ENCODE data around the gene CBFA2T3.
"Not testable (repeated sequence)": the region's sequence is repeated elsewhere in the genome, so short reads cannot be mapped to it uniquely, and the experiment has no call there.

CBFA2T3 gene

GRCh38 chr16:88920618-88921590, 56.1 kb downstream of the CBFA2T3 start:
- no peak for DNase-seq

DNA sequence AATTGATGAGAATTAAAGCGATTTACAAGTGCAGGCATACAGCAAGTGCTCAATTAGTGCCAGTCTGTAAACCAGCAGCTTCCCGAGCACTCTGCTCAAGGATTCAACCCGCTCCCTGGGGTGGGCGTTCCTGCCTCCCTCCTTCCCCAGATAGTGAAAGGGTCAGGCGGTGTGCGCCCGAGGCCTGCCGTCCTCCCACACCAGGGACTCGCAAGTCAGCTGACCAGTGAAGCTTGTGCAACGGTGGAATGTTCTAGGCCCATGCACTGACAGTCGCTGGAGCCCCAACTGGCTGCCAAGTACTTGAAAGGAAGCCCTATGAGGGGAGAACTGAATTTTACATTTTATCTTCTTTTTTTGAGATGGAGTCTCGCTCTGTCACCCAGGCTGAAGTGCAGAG, 57.1 kb downstream of the CBFA2T3 start:
- no peak for DNase-seq

DNA sequence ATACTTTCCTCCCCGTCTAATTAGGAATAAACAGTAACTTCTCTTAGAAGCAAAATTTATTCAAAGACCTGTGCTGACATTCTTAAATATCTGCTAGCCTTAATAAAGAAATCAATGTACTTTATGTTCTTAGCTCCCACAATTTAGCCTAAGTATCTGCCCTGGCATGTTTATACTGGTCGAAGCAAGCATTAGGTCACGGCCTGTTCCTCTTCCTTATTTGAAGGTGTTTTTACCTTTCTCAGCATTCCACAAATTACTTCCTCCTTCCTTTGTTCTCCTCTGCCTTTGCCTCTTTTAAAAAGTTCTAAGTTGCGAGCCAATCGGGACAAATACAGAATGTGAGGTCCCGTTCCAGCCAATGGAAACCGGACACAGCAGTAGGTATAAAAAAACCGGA, 58.1 kb downstream of the CBFA2T3 start:
- DNase-seq = not testable (repeated sequence)

GRCh38 chr16:88917915-88918627, 58.9 kb downstream of the CBFA2T3 start:
- DNase-seq = no peak

DNA sequence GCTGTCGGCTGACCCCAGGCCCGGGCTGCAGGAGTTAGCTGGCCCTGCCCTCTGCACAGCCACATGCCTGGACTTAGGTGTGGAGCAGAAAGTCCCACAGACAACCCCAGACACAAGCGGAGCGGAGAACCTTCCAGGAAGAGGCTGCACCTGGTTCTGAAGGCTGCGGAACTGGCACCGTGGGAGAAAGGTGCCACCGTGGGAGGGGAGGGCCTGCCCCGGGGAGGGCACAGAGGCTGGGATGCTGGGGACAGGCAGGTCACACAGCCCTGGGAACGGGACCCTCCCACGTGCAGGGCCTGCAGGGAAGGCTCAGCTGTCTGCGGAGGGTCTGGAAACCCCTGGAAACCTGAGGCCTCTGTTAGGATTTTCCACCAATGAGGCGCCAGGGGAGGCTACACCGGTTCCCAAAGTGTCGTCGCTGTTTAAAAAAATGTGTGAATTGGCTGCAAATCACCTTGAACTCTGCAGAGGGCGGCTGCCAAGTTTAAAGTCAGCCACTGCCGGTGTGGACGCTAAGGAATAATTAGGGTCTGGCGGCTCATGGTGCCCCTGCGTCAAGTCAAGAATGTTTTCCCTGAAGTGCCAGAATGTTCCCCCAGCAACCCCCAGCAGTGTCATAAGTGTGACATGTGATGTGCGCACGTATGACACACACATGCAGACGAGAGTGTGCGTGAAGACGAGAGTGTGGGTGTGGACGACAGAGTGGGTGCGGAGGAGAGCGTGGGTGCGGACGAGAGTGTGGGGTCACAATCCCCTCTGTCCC, 59.7 kb downstream of the CBFA2T3 start:
- DNase-seq = no peak

DNA sequence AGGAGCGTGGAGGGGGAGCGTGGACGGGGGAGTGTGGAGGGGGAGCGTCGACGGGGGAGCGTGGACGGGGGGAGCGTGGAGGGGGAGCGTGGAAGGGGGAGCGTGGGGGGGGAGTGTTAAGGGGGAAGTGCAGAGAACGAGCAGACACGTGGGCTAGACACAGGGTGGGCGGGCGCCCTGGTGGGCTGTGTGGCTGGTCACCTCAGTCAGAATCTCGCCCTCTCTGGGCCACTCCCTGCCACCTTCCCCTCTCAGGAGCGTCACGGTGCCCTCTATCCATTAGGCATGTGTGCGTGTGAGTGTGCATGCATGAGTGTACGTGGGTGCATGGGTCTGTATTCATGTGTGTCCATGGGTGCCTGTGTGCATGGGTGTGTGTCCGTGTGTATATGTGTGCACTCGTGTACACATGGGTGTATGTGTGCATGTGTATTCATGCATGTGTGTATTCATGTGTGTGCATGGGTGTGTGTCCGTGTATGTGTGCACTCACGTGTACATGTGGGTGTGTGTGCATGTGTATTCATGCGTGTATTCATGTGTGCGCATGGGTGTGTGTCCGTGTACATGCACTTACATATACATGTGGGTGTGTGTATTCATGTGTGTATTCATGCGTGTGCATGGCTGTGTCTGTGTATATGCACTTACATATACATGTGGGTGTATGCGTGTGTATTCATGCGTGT, 61.2 kb downstream of the CBFA2T3 start:
- DNase-seq = no peak

GRCh38 chr16:88914750-88915368, 62.1 kb downstream of the CBFA2T3 start:
- no peak for DNase-seq

DNA sequence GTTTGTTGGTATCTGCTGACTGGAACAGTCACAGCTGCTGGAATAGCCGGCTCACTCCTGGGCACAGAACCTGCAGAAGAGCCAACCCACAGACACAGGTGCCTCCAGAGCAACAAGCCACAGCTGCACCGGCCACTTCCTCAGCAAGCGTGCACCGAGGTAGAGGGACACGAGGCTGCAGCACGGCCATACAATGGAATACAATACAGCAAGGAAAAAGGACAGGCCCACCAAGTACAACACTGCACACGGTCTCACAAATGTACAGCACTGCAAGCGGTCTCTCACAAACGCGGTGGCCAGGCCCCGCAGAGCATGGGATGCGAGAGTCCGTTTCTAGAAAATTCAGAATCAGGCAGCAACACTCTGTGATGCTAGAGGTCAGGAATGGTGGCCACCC, 63.1 kb downstream of the CBFA2T3 start:
- DNase-seq = no peak

- no peak for DNase-seq
These were observed 63.9 kb downstream of the CBFA2T3 start for GRCh38 chr16:88913001-88913612.

- DNase-seq = no peak
These were observed 64.5 kb downstream of the CBFA2T3 start for GRCh38 chr16:88912556-88912955.

GRCh38 chr16:88911946-88912310, 65.1 kb downstream of the CBFA2T3 start:
- DNase-seq = no peak

- no peak for DNase-seq
These were observed 65.7 kb downstream of the CBFA2T3 start for GRCh38 chr16:88911136-88911945.

DNA sequence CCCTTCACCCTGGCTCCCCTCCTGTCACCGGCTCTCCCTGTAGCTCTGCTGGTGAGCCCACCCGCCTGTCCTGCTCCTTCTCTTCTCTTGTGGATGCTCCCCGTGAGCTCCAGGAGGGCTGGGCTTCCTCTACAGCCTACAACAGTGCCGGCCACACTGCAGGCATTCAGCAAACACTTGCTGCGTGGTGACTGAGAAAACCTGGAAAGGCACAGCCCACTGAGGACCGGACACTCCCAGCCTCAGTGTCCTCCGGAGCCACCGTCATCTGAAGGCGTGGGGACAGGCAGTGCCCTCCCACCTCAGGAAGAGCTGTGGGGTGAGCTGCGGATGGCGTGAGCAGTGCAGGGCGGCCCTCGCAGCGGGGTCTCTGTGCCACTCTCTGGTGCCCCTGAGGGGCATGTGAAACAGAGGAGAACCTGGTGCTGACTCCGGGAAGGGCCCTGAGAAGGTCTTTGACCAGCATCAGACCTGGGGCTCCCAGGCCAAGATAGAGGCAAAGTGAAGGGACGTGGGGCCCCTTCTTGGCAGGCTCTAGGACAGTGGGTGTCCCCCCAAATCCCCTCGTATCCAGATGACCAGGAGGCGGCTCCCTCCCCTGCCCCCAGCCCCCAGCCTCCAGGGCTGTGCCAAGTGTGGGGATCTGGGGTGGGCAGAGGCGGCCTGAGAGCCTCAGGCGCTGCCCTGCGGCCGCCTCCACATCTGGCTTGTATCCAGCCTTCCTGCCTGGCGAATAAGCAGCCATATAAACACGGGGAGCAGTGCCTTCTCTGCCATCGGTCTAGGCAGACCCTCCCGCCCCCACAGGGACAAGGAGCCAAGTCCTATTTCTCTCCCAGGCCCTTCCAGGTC, 66.5 kb downstream of the CBFA2T3 start:
- no peak for DNase-seq

GRCh38 chr16:88909431-88910210, 67.4 kb downstream of the CBFA2T3 start:
- no peak for DNase-seq

DNA sequence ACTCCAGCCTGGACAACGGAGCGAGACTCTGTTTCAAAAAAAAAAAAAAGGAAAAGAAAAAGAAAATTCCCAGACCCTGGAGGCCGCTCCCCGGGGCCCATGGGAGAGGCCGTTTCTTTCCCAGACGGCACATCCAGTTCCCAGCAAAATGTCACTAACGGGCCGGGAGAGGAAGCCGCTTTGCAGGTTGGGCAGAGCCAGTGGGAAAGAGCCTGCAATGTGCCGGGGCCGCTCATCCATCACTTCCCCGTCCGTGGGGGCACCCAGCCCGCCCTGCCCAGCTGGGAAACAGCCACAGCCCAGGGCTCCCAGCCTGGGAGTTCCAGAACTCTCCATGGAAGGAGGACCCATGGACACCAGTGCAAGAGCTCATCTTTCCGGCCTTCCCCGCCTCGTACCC, 68.7 kb downstream of the CBFA2T3 start:
- no peak for DNase-seq

DNA sequence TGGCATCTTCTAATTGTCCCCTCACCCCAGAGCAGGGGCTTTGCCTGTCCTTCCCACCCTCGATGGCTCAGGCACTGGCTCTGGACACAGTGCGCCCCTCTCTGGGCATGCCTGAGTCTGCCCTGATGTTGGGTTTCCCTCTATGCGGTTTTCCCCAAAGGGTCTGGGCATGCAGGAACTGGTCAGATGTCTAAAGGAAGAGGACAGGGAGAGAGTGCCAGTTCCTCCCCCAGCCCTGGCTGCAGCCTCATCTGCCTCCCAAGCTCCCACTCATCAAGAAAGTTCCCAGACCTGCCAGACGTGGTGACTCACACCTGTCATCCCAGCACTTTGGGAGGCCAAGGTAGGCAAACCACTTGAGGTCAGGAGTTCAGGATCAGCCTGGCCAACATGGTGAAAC, 69.2 kb downstream of the CBFA2T3 start:
- DNase-seq = no peak

GRCh38 chr16:88906535-88907105, 70.4 kb downstream of the CBFA2T3 start:
- DNase-seq = no peak

- DNase-seq = no peak
These were observed 71.0 kb downstream of the CBFA2T3 start for GRCh38 chr16:88906020-88906419.

DNA sequence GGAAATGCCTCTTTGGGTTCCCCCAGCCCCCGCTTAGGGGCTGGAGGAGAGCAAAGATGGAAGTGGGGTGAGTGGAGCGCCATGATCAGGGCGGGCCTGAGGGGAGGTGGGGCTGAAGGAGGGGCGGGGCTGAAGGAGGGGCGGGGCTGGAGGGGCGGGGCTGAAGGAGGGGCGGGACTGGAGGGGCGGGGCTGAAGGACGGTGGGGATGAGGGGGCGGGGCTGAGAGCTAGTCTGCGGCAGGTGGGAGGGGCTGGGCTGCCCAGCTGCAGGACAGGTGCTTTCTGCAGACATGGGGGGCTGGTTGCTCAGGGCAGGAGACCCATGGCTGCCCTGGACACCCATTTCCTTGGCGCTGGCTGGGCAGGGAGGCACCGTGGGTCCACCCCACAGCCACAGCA, 71.4 kb downstream of the CBFA2T3 start:
- no peak for DNase-seq
